Heart right ventricle (tissue), 16 donors: ENCODE data around the gene KCTD15. TPM values are rescaled to one million over a fixed set of nuclear protein-coding genes. Genes with fewer than 3 reads are reported as not detected.
A peak's percentile ranks its signal among the peaks of the same experiment; 100 is the strongest.

Experiments
- ATAC-seq, 8 donors: fragments of 200-7000 bp; cut with Tn5 transposase; one replicate each; pipeline ENCODE4 v1.9.1; 2020; ENCODE audit warnings: mild to moderate bottlenecking in 8 of 8, moderate library complexity in 8 of 8, moderate number of reproducible peaks in 1 of 8
- DNase-seq, 2 donors: peaks; one replicate each; pipeline ENCODE4 v3.0.0-alpha.2; 2020
- H3K27ac ChIP-seq, 10 donors: fragments of 200-600 bp; sonication (generic) in 2 of 10; one replicate each; pipeline versions ENCODE4 v1.5.0 to v1.8.0; 2020 to 2022; ENCODE audit warnings: mild to moderate bottlenecking in 3 of 10
- H3K27me3 ChIP-seq, 7 donors: fragments of 200-600 bp; one replicate each; pipeline ENCODE4 v1.8.0; 2021 to 2022; ENCODE audit warnings: mild to moderate bottlenecking in 2 of 7
- H3K36me3 ChIP-seq, 9 donors: fragments of 200-600 bp; sonication (generic) in 1 of 9; one replicate each; pipeline versions ENCODE4 v1.5.0 to v1.8.0; 2020 to 2022; ENCODE audit warnings: mild to moderate bottlenecking in 2 of 9
- H3K4me1 ChIP-seq, 9 donors: fragments of 200-600 bp; sonication (generic) in 1 of 9; one replicate each; pipeline versions ENCODE4 v1.5.0 to v1.8.0; 2020 to 2022; ENCODE audit warnings: mild to moderate bottlenecking in 4 of 9
- H3K4me3 ChIP-seq, 10 donors: fragments of 200-600 bp; sonication (generic) in 2 of 10; one replicate each; pipeline versions ENCODE4 v1.5.0 to v1.8.0; 2020 to 2022; ENCODE audit warnings: mild to moderate bottlenecking in 7 of 10, moderate library complexity in 2 of 10
- H3K9me3 ChIP-seq, 11 donors: fragments of 200-600 bp in 10 of 11; sonication (generic) in 2 of 11; one replicate each; pipeline versions ENCODE4 v1.5.0 to v1.8.0; 2013 to 2022; ENCODE audit warnings: mild to moderate bottlenecking in 2 of 11, control low read depth in 1 of 11, moderate library complexity in 1 of 11
- WGBS, 2 donors: extraction: QIAGEN DNeasy Blood & Tissue Kit; methylation state at CpG; one replicate each; pipeline ENCODE4 v1.1.7; 2013; ENCODE audit warnings: inconsistent platforms in 1 of 2; 5-methylcytosine and 5-hydroxymethylcytosine counted together
- intact Hi-C, 10 donors: fragments of 100-400 bp; cut with DNase I; formaldehyde crosslinking; loops; one replicate each; pipeline versions ENCODE4 v1.11.1 to v1.14.2; 2022
- polyA plus RNA-seq, 2 donors: library from polyadenylated mRNA; stranded (reverse); fragments of 200-250 nt; gene quantifications; one replicate each; pipeline ENCODE4 v1.2.3, GENCODE V29; 2013
- total RNA-seq, 10 donors: library from RNA; stranded (reverse); fragmentation: NEBNext Ultra II Directional in 3 of 10; extraction: Animal tissue kit (Norgen Biotek cat#: 25700) in 3 of 10; gene quantifications; one replicate each; pipeline versions ENCODE4 v1.2.1 to v1.2.4, GENCODE V29; 2021 to 2023
- TF ChIP-seq, protein P1 (sequence below), 9 donors: fragments of 200-600 bp; sonication (generic) in 2 of 9; IDR thresholded peaks; one replicate each; pipeline versions ENCODE4 v1.5.0 to v1.8.0; 2021 to 2022; ENCODE audit warnings: antibody characterized with exemption in 9 of 9, mild to moderate bottlenecking in 5 of 9, moderate library complexity in 1 of 9
- donor health status: Arrhythmogenic right ventricular cardiomyopathy.
- donor health status: ischemic (EF 13 %, LVEDD 7.1; RV severe dilation, severe dysfunction).
- donor health status: healthy with polysubstance abuse.
- donor health status: DM: no; HTN: yes; CAD: no.
- donor health status: DM: no; HTN: no; CAD: no.
- donor health status: ischemic (EF 25% LVEDD 6.9; RV normal size, moderate dysfunction).
- donor health status: ischemic (EF 25% LVEDD 5.7; RV mildly dilated, moderate dysfunction).
- donor health status: healthy.
- donor health status: DM: yes; HTN: yes; CAD: no.
- donor health status: Ischemic cardiomyopathy.
- donor health status: ischemic (EF 35%, LVEDD 5.7; RV mildly dilated, moderate dysfunction).
- donor health status: nonischemic (EF 11% LVEDD 7.7; RV severe dilation, severe dysfunction).
- donor health status: DM: yes; HTN: yes; CAD: no.
- donor health status: PGD.
- donor health status: ischemic (EF 29% LVEDD 5.4; RV normal size, mild dysfunction).
- donor health status: nonischemic (EF 23%, LVEDD 6.1; RV moderate dilation, normal function).

KCTD15 gene
- total and polyA plus RNA-seq, 12 donors = 3.5 to 22.5 (median 7.5) TPM

DNA sequence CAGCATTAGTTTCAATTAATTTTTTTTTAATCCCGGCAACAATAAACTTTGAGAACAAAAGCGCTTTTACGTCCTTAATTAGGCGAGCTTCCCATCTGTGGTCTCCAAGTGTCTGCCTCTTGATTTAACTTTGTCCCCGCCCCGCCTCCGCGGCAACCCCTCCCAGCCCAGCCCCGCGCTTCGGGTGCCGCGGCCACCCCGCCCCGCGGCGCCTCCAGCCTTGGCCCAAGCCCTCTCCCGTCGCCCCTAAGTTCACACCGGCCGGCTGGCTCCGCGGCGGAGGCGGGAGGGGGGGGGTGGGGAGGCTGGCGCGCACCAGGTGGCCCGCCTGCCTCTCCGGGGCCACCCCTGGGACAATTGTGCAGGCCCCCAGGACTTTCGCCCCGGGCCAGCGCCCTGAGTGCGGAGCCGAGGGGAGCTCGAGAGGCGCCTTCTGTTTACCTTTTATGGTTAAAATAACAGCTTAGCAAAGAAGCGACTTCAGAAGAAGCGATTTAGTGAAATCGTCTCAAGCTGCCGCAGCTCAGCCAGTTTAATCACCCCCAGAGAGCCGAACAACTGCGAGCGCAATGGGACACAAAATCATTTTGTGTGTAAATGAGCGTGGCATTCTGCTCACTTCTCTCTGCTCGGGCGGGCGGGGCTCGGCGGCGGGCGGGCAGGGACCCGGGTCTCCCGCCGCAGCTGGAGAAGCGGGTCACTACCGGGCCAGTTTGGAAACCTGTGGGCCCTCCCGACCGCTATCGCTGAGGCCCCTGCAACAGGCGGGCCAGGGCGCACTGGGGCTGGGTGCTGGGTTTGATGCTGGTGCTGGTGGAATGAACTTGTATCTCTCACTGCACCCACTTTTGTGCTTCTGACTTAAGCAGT, 1.4 kb downstream of the KCTD15 start:
- Histone ChIP-seq H3K27ac (peak overlapping the region; percentile 90 to 100 (median 98)), H3K4me1 (peaks cover 0 to 45% (median 16%) of the 10 kb centered on the region in 9 donors), H3K9me3 (no peaks in the 10 kb centered on the region), H3K36me3 (peaks cover 0 to 37% (median 12%) of the 10 kb centered on the region in 9 donors), H3K4me3 (peak overlapping the region; percentile 80 to 93 (median 84)), H3K27me3 (peaks cover 0 to 23% (median 6%) of the 10 kb centered on the region in 7 donors)
- 1 to 4% methylated on average over 60 to 61 of the region's 61 CpGs for WGBS, 2 donors
- ATAC-seq = peak in 7 of 8 donors; percentile 41 to 66 (median 50)
- peak; percentile 71 to 76 for DNase-seq
- intact Hi-C loops = loop anchor here in 6 of 10 donors (2.0 to 10.0 kb wide), 8 partner anchors 19 to 199 kb away; no protein-coding TSS in a partner anchor
- TF ChIP-seq, protein P1, sequence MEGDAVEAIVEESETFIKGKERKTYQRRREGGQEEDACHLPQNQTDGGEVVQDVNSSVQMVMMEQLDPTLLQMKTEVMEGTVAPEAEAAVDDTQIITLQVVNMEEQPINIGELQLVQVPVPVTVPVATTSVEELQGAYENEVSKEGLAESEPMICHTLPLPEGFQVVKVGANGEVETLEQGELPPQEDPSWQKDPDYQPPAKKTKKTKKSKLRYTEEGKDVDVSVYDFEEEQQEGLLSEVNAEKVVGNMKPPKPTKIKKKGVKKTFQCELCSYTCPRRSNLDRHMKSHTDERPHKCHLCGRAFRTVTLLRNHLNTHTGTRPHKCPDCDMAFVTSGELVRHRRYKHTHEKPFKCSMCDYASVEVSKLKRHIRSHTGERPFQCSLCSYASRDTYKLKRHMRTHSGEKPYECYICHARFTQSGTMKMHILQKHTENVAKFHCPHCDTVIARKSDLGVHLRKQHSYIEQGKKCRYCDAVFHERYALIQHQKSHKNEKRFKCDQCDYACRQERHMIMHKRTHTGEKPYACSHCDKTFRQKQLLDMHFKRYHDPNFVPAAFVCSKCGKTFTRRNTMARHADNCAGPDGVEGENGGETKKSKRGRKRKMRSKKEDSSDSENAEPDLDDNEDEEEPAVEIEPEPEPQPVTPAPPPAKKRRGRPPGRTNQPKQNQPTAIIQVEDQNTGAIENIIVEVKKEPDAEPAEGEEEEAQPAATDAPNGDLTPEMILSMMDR (IDR thresholded peaks at IDR 0.05) = no peak

DNA sequence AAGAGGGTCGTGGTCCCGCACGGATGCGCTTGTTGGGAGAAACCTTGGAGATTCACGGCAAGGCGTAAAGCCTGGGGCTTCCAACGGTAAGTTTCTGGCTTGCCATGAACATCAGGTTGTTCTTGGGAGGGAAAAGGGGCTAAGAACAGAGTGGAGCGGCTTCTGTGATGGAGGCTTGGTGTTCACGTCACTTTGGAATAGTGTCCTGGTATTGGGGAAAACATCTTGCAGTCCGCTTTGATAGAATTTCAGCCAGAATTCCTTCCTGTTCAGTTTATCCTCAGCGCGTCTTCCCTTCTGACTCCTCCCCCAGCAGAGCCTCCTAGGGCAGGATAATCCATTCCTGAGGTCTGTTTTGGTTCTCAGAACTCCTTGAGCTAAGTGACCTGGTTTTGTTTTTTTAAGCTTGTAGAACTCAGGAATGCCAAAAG, 2.0 kb downstream of the KCTD15 start:
- TF ChIP-seq, protein P1 (IDR thresholded peaks at IDR 0.05) = no peak
- DNase-seq (no peak), ATAC-seq (no peak)
- Histone ChIP-seq H3K36me3 (peaks cover 0 to 44% (median 12%) of the 10 kb centered on the region in 9 donors), H3K27ac (peak overlapping the region; percentile 90 to 100 (median 98)), H3K4me1 (peaks cover 0 to 44% (median 16%) of the 10 kb centered on the region in 9 donors), H3K27me3 (peaks cover 0 to 23% (median 3%) of the 10 kb centered on the region in 7 donors), H3K4me3 (peak overlapping the region; percentile 80 to 93 (median 84)), H3K9me3 (no peaks in the 10 kb centered on the region)
- 26 to 34% methylated on average over 12 of the region's 12 CpGs for WGBS, 2 donors
- intact Hi-C loops = loop anchor here in 6 of 10 donors (2.0 to 10.0 kb wide), 7 partner anchors 18 to 199 kb away; no protein-coding TSS in a partner anchor

DNA sequence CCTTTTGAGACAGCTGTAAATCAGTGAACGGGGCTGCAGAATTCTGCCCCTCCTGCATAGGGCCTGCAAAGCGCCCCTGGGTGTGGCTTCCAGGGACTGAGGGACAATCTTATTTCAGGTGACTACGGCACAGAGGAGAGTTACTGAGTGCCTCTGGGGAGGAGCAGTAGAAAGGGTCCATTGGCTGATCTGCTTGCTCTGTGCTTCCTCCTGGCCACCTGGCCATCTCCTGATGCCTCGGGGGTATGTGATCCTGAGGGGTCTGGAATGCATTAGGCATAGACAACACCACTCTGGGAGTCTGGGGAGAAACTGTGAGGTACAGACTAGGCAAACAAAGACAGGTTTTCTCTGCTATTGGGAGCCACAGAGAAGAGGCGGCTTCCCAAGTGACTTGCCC, 2.8 kb downstream of the KCTD15 start:
- Histone ChIP-seq H3K4me3 (peak overlapping the region in 6 of 10 donors; percentile 80 to 93 (median 84)), H3K9me3 (no peaks in the 10 kb centered on the region), H3K27ac (peak overlapping the region in 3 of 10 donors; percentile 98 to 100 (median 99)), H3K4me1 (peaks cover 2 to 44% (median 16%) of the 10 kb centered on the region in 9 donors), H3K36me3 (peaks cover 0 to 47% (median 12%) of the 10 kb centered on the region in 9 donors), H3K27me3 (peaks cover 0 to 20% (median 3%) of the 10 kb centered on the region in 7 donors)
- intact Hi-C loops = loop anchor here in 6 of 10 donors (2.0 to 10.0 kb wide), 7 partner anchors 17 to 198 kb away; no protein-coding TSS in a partner anchor
- TF ChIP-seq, protein P1 (IDR thresholded peaks at IDR 0.05) = no peak
- ATAC-seq (no peak), DNase-seq (no peak)
- 88% methylated on average over 5 of the region's 5 CpGs for WGBS, 2 donors

DNA sequence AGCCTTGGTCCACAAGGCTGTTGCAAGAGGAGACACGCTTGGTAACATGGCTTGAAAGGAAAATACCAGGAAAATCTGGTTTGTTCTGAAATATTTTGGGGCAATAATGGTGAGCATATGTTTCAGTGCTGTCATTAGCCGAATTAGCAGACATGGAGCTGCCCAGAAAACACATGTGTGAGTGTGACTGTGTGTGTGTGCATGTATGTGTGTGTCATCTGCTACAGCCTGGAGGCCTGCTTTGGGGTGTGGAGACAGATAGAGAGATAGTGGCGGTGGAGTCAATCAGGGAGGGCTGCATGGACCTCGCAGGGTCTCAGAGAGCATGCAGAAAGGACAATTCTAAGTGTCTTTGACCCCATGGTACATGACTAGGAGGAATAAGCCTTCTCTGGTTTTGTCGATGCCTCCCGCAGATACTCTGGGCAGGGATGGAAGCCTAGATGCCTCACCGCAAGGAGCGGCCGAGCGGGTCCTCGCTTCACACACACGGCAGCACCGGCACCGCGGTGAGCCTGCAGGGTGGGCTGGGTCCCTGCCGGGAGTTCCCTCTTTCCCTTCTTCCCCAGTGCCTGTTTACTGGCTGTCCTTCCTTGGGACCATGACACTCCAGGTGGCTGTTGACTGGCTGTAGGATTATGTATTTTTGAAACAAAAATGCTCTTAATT, 3.5 kb downstream of the KCTD15 start:
- no peak for DNase-seq
- peaks cover 0 to 14% (median 2%) of the 10 kb centered on the region in 7 donors for H3K27me3 ChIP-seq
- WGBS, 2 donors = 94 to 95% methylated on average over 16 of the region's 16 CpGs
- peaks cover 0 to 53% (median 12%) of the 10 kb centered on the region in 9 donors for H3K36me3 ChIP-seq
- no peaks in the 10 kb centered on the region for H3K9me3 ChIP-seq
- peak overlapping the region in 1 of 10 donors; percentile 100 for H3K27ac ChIP-seq
- peaks cover 0 to 44% (median 12%) of the 10 kb centered on the region in 9 donors for H3K4me1 ChIP-seq
- ATAC-seq = no peak
- H3K4me3 ChIP-seq = no peak overlapping the region
- TF ChIP-seq, protein P1 (IDR thresholded peaks at IDR 0.05) = no peak
- intact Hi-C loops = no loop called here
